DOHH2 (cell line): Measurements from ENCODE around the gene FADS3.

Experiments
- H3F3A ChIP-seq: fragments of 200-600 bp; sonication (generic), shearing (Covaris generic); 2 replicates; pipeline ENCODE4 v1.6.0; 2016; ENCODE audit warnings: antibody characterized with exemption, mild to moderate bottlenecking; ENCODE audit not compliant: control insufficient read depth, insufficient read depth
- H3K27ac ChIP-seq: fragments of 200-600 bp; sonication (generic); 2 replicates; pipeline ENCODE4 v1.5.1; 2014; ENCODE audit warnings: low read depth, mild to moderate bottlenecking, low read length, moderate library complexity
- H3K27me3 ChIP-seq: fragments of 200-600 bp; sonication (generic); 2 replicates; pipeline ENCODE4 v1.6.1; 2014; ENCODE audit warnings: mild to moderate bottlenecking, low read length, mixed read lengths; ENCODE audit not compliant: control insufficient read depth
- H3K36me3 ChIP-seq: fragments of 200-600 bp; sonication (generic); 2 replicates; pipeline ENCODE4 v1.6.1; 2014; ENCODE audit warnings: mild to moderate bottlenecking, low read length, moderate library complexity, mixed read lengths; ENCODE audit not compliant: control insufficient read depth
- H3K4me1 ChIP-seq: fragments of 200-600 bp; sonication (generic); 2 replicates; pipeline ENCODE4 v1.6.1; 2014; ENCODE audit warnings: mild to moderate bottlenecking, low read length, mixed read lengths; ENCODE audit not compliant: control insufficient read depth
- H3K4me2 ChIP-seq: fragments of 200-600 bp; sonication (generic); 2 replicates; pipeline ENCODE4 v1.6.0; 2014; ENCODE audit warnings: mild to moderate bottlenecking, low read length, moderate library complexity
- H3K4me3 ChIP-seq: fragments of 200-600 bp; sonication (generic); 2 replicates; pipeline ENCODE4 v1.5.1; 2014; ENCODE audit warnings: mild to moderate bottlenecking, low read length, mixed read lengths
- H3K79me2 ChIP-seq: fragments of 200-600 bp; sonication (generic); 2 replicates; pipeline ENCODE4 v1.6.1; 2014; ENCODE audit warnings: mild to moderate bottlenecking, low read length, mixed read lengths; ENCODE audit not compliant: control insufficient read depth
- H3K9me2 ChIP-seq: fragments of 200-600 bp; sonication (generic); replicated peaks from 2 replicates; pipeline ENCODE4 v1.6.1; 2014; ENCODE audit warnings: mild to moderate bottlenecking, low read length, mixed read lengths; ENCODE audit not compliant: control insufficient read depth
- H3K9me3 ChIP-seq: fragments of 200-600 bp; sonication (generic); 2 replicates; pipeline ENCODE4 v1.6.1; 2014; ENCODE audit warnings: antibody characterized with exemption, low read length, mixed read lengths; ENCODE audit not compliant: control insufficient read depth, insufficient read depth
- H4K20me1 ChIP-seq: fragments of 200-600 bp; sonication (generic); 2 replicates; pipeline ENCODE4 v1.6.0; 2014; ENCODE audit warnings: low read depth, mild to moderate bottlenecking, antibody characterized with exemption, low read length, moderate library complexity; ENCODE audit not compliant: control insufficient read depth, insufficient read depth
- CTCF ChIP-seq: fragments of 200-600 bp; sonication (generic); IDR thresholded peaks from one replicate; pipeline ENCODE4 v1.5.1; 2014; ENCODE audit warnings: antibody characterized with exemption, mild to moderate bottlenecking, low read depth, low read length; ENCODE audit not compliant: poor library complexity, severe bottlenecking
- EZH2phosphoT487 ChIP-seq: fragments of 200-600 bp; sonication (generic); IDR thresholded peaks from 2 replicates; pipeline ENCODE4 v1.6.1; 2017; ENCODE audit warnings: borderline replicate concordance, mild to moderate bottlenecking, antibody characterized with exemption, low read length, moderate library complexity, mixed read lengths

FADS3 gene

GRCh38 chr11:61864814-61865775 is 26.2 kb downstream of the FADS3 start:
- Histone ChIP-seq H3K9me2 (no peaks in the 10 kb centered on the region), H4K20me1 (peaks cover 4% of the 10 kb centered on the region), H3K27me3 (no peaks in the 10 kb centered on the region), H3K27ac (no peak overlapping the region), H3K36me3 (peaks cover 56% of the 10 kb centered on the region), H3K4me1 (no peaks in the 10 kb centered on the region), H3K4me3 (no peak overlapping the region), H3K9me3 (no peaks in the 10 kb centered on the region), H3F3A (0 out of 2 replicates have a peak, but pooled peaks cover 3% of the 10 kb centered on the region), H3K79me2 (no peaks in the 10 kb centered on the region), H3K4me2 (no peak overlapping the region)
- no peak for TF ChIP-seq EZH2phosphoT487
- TF ChIP-seq CTCF = no peak

GRCh38 chr11:61863548-61864081 is 27.7 kb downstream of the FADS3 start:
- TF ChIP-seq EZH2phosphoT487 = no peak
- no peak for TF ChIP-seq CTCF
- Histone ChIP-seq H3K79me2 (no peaks in the 10 kb centered on the region), H4K20me1 (peaks cover 4% of the 10 kb centered on the region), H3F3A (0 out of 2 replicates have a peak, but pooled peaks cover 3% of the 10 kb centered on the region), H3K9me3 (no peaks in the 10 kb centered on the region), H3K27me3 (no peaks in the 10 kb centered on the region), H3K4me3 (no peak overlapping the region), H3K36me3 (peaks cover 70% of the 10 kb centered on the region), H3K4me2 (no peak overlapping the region), H3K9me2 (no peaks in the 10 kb centered on the region), H3K4me1 (no peaks in the 10 kb centered on the region), H3K27ac (no peak overlapping the region)

GRCh38 chr11:61862714-61863547 is 28.4 kb downstream of the FADS3 start:
- Histone ChIP-seq H3K36me3 (peaks cover 77% of the 10 kb centered on the region), H3K79me2 (no peaks in the 10 kb centered on the region), H3K9me3 (no peaks in the 10 kb centered on the region), H3K27ac (no peak overlapping the region), H4K20me1 (peaks cover 4% of the 10 kb centered on the region), H3K4me3 (no peak overlapping the region), H3K4me2 (no peak overlapping the region), H3K4me1 (no peaks in the 10 kb centered on the region), H3K27me3 (no peaks in the 10 kb centered on the region), H3F3A (0 out of 2 replicates have a peak, but pooled peaks cover 3% of the 10 kb centered on the region), H3K9me2 (no peaks in the 10 kb centered on the region)
- no peak for TF ChIP-seq CTCF
- TF ChIP-seq EZH2phosphoT487 = no peak
